Liver (tissue), 9 donors: Measurements from ENCODE around the gene ULK3. TPM values are rescaled to one million over a fixed set of nuclear protein-coding genes. Genes with fewer than 3 reads are reported as not detected.

Experiments used
- DNase-seq: peaks from one replicate; pipeline ENCODE4 v3.0.0-alpha.2; 2017; ENCODE audit warnings: low spot score
- H3K27ac ChIP-seq, 2 donors: one replicate each; pipeline ENCODE4 v1.7.0; 2013; ENCODE audit warnings: inconsistent platforms in 2 of 2, low read length in 2 of 2, control low read depth in 1 of 2, low read depth in 1 of 2, mild to moderate bottlenecking in 1 of 2
- H3K27me3 ChIP-seq, 4 donors: one replicate each; pipeline versions ENCODE4 v1.6.1 to v1.7.0; 2013; ENCODE audit warnings: low read length in 3 of 4, inconsistent platforms in 1 of 4, mild to moderate bottlenecking in 1 of 4, moderate library complexity in 1 of 4; ENCODE audit not compliant: control insufficient read depth in 4 of 4, insufficient read depth in 4 of 4
- H3K36me3 ChIP-seq, 4 donors: one replicate each; pipeline versions ENCODE4 v1.6.1 to v1.7.0; 2013; ENCODE audit warnings: low read length in 3 of 4, mild to moderate bottlenecking in 3 of 4, low read depth in 1 of 4, moderate library complexity in 1 of 4; ENCODE audit not compliant: control insufficient read depth in 4 of 4, insufficient read depth in 3 of 4
- H3K4me1 ChIP-seq, 4 donors: one replicate each; pipeline versions ENCODE4 v1.6.1 to v1.7.0; 2013; ENCODE audit warnings: low read length in 3 of 4, mild to moderate bottlenecking in 3 of 4, moderate library complexity in 1 of 4; ENCODE audit not compliant: control insufficient read depth in 4 of 4, insufficient read depth in 4 of 4
- H3K4me3 ChIP-seq, 3 donors: one replicate each; pipeline versions ENCODE4 v1.6.1 to v1.7.0; 2013; ENCODE audit warnings: low read length in 3 of 3, control low read depth in 1 of 3, low read depth in 1 of 3, mild to moderate bottlenecking in 1 of 3
- H3K9ac ChIP-seq, 2 donors: one replicate each; pipeline ENCODE4 v1.7.0; 2013; ENCODE audit warnings: low read length in 2 of 2, mild to moderate bottlenecking in 2 of 2, moderate library complexity in 2 of 2, control low read depth in 1 of 2, low read depth in 1 of 2
- H3K9me3 ChIP-seq, 4 donors: one replicate each; pipeline versions ENCODE4 v1.6.1 to v1.7.0; 2013; ENCODE audit warnings: low read length in 3 of 4; ENCODE audit not compliant: control insufficient read depth in 4 of 4
- CTCF ChIP-seq: fragments of 150-350 bp; IDR thresholded peaks from 2 replicates; pipeline ENCODE4 v1.5.1; 2017; ENCODE audit warnings: improper control_type of control experiment, low read depth, low read length; ENCODE audit not compliant: missing input control
- EGR1 ChIP-seq, 2 donors: IDR thresholded peaks; 2 replicates each; pipeline ENCODE4 v1.6.1; 2016 to 2018; ENCODE audit warnings: antibody characterized with exemption in 2 of 2, low read depth in 2 of 2
- FOXA1 ChIP-seq: IDR thresholded peaks from 2 replicates; pipeline ENCODE4 v1.6.1; 2016; ENCODE audit warnings: antibody characterized with exemption
- FOXA2 ChIP-seq: IDR thresholded peaks from 2 replicates; pipeline ENCODE4 v1.6.1; 2016; ENCODE audit warnings: antibody characterized with exemption
- GABPA ChIP-seq, 2 donors: IDR thresholded peaks in 1 of 2; conservative IDR thresholded peaks in 1 of 2; 2 replicates each; pipeline ENCODE4 v1.6.1; 2016; ENCODE audit warnings: antibody characterized with exemption in 2 of 2, mild to moderate bottlenecking in 1 of 2, moderate library complexity in 1 of 2
- HNF4A ChIP-seq, 2 donors: conservative IDR thresholded peaks; 2 replicates each; pipeline ENCODE4 v1.6.1; 2016; ENCODE audit warnings: antibody characterized with exemption in 2 of 2, mild to moderate bottlenecking in 2 of 2
- HNF4G ChIP-seq: IDR thresholded peaks from 2 replicates; pipeline ENCODE4 v1.6.1; 2016; ENCODE audit warnings: antibody characterized with exemption
- JUND ChIP-seq, 2 donors: IDR thresholded peaks; 2 replicates each; pipeline ENCODE4 v1.6.1; 2016; ENCODE audit warnings: antibody characterized with exemption in 2 of 2
- NR2F2 ChIP-seq: IDR thresholded peaks from 2 replicates; pipeline ENCODE4 v1.6.1; 2016; ENCODE audit warnings: antibody characterized with exemption
- RAD21 ChIP-seq, 2 donors: IDR thresholded peaks; 2 replicates each; pipeline ENCODE4 v1.6.1; 2016; ENCODE audit warnings: antibody characterized with exemption in 2 of 2, mild to moderate bottlenecking in 2 of 2
- RXRA ChIP-seq, 2 donors: IDR thresholded peaks; 2 replicates each; pipeline ENCODE4 v1.6.1; 2017 to 2018; ENCODE audit warnings: antibody characterized with exemption in 2 of 2, mild to moderate bottlenecking in 1 of 2
- SP1 ChIP-seq: IDR thresholded peaks from 2 replicates; pipeline ENCODE4 v1.6.1; 2018; ENCODE audit warnings: antibody characterized with exemption, mild to moderate bottlenecking
- TAF1 ChIP-seq: conservative IDR thresholded peaks from 2 replicates; pipeline ENCODE4 v1.6.1; 2016; ENCODE audit warnings: antibody characterized with exemption, mild to moderate bottlenecking
- YY1 ChIP-seq: IDR thresholded peaks from 2 replicates; pipeline ENCODE4 v1.6.1; 2016; ENCODE audit warnings: antibody characterized with exemption, mild to moderate bottlenecking
- ZBTB33 ChIP-seq: IDR thresholded peaks from 2 replicates; pipeline ENCODE4 v1.6.1; 2016; ENCODE audit warnings: antibody characterized with exemption
- WGBS: extraction: QIAGEN DNeasy Blood & Tissue Kit; methylation state at CpG from one replicate; pipeline ENCODE4 v1.1.7; 2013; 5-methylcytosine and 5-hydroxymethylcytosine counted together
- polyA plus RNA-seq, 2 donors: library from polyadenylated mRNA; stranded (reverse) in 1 of 2; unstranded in 1 of 2; fragments of 200-250 nt in 1 of 2; fragments of >200 nt in 1 of 2; fragmentation: Nextera tagmentation in 1 of 2; extraction: Ambion mirVana in 1 of 2; gene quantifications; one replicate each; pipeline versions ENCODE4 v1.2.1 to v1.2.3, GENCODE V29; 2013 to 2015
- total RNA-seq, 2 donors: library from RNA; depleted of rRNA; stranded (reverse); fragments of >200 nt; gene quantifications; one replicate each; pipeline ENCODE4 v1.2.3, GENCODE V29; 2014
- TF ChIP-seq, protein P1 (sequence below): IDR thresholded peaks from 2 replicates; pipeline ENCODE4 v1.6.1; 2016; ENCODE audit warnings: antibody characterized with exemption, mild to moderate bottlenecking
- donor health status: healthy.
- donor health status: healthy.
- donor health status: healthy.
- donor health status: healthy.
- donor health status: healthy.

The ULK3 gene
- total and polyA plus RNA-seq, 4 donors: 13.1 to 35.5 (median 21.4) TPM

DNA sequence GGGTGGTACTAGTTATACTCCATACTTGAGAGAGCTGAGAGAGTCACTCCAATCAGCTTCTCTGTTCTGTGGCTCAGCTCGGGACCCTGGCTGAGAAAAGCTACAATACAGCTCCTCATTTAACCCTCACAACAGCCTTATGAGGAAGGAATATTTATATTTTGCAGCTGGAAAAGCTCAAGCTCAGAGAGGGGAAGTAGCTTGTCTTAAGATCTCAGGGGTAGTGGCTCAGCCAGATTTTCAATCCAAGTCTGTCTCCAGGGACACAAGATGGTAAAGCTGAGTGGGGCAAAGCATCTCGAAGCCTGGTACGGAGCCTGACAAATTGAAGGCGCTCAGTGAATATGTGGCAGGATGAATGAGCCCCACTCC is 15.4 kb upstream of the ULK3 start:
- Histone ChIP-seq H3K27ac (no peak overlapping the region), H3K4me3 (no peak overlapping the region), H3K9me3 (no peaks in the 10 kb centered on the region), H3K27me3 (no peaks in the 10 kb centered on the region), H3K4me1 (peaks cover 0 to 5% (median 0%) of the 10 kb centered on the region in 4 donors), H3K36me3 (peaks cover 0 to 12% (median 2%) of the 10 kb centered on the region in 4 donors), H3K9ac (no peak overlapping the region)
- TF ChIP-seq JUND (IDR thresholded peaks at IDR 0.05): no peak
- TF ChIP-seq RXRA (IDR thresholded peaks at IDR 0.05): no peak
- no peak for TF ChIP-seq FOXA1
- no peak for TF ChIP-seq FOXA2
- TF ChIP-seq CTCF: no peak
- no peak for TF ChIP-seq ZBTB33
- no peak for TF ChIP-seq HNF4G
- no peak for TF ChIP-seq RAD21 (IDR thresholded peaks at IDR 0.05)
- TF ChIP-seq GABPA (IDR thresholded peaks at IDR 0.05 in 1 of 2, conservative IDR thresholded peaks at IDR 0.05 in 1 of 2): no peak
- no peak for TF ChIP-seq YY1
- no peak for TF ChIP-seq SP1
- TF ChIP-seq, protein P1, sequence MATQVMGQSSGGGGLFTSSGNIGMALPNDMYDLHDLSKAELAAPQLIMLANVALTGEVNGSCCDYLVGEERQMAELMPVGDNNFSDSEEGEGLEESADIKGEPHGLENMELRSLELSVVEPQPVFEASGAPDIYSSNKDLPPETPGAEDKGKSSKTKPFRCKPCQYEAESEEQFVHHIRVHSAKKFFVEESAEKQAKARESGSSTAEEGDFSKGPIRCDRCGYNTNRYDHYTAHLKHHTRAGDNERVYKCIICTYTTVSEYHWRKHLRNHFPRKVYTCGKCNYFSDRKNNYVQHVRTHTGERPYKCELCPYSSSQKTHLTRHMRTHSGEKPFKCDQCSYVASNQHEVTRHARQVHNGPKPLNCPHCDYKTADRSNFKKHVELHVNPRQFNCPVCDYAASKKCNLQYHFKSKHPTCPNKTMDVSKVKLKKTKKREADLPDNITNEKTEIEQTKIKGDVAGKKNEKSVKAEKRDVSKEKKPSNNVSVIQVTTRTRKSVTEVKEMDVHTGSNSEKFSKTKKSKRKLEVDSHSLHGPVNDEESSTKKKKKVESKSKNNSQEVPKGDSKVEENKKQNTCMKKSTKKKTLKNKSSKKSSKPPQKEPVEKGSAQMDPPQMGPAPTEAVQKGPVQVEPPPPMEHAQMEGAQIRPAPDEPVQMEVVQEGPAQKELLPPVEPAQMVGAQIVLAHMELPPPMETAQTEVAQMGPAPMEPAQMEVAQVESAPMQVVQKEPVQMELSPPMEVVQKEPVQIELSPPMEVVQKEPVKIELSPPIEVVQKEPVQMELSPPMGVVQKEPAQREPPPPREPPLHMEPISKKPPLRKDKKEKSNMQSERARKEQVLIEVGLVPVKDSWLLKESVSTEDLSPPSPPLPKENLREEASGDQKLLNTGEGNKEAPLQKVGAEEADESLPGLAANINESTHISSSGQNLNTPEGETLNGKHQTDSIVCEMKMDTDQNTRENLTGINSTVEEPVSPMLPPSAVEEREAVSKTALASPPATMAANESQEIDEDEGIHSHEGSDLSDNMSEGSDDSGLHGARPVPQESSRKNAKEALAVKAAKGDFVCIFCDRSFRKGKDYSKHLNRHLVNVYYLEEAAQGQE: no peak
- DNase-seq: no peak
- WGBS: 91% methylated on average over 4 of the region's 4 CpGs

- Histone ChIP-seq H3K27me3 (no peaks in the 10 kb centered on the region), H3K9me3 (no peaks in the 10 kb centered on the region), H3K4me1 (peaks cover 0 to 5% (median 0%) of the 10 kb centered on the region in 4 donors), H3K27ac (no peak overlapping the region), H3K36me3 (peaks cover 0 to 17% (median 4%) of the 10 kb centered on the region in 4 donors), H3K9ac (no peak overlapping the region), H3K4me3 (no peak overlapping the region)
- WGBS: 77% methylated on average over 9 of the region's 9 CpGs
- DNase-seq: no peak
- TF ChIP-seq HNF4A (conservative IDR thresholded peaks at IDR 0.05) (no peak), CTCF (no peak), NR2F2 (no peak), YY1 (no peak), RAD21 (IDR thresholded peaks at IDR 0.05) (no peak), TAF1 (no peak), RXRA (IDR thresholded peaks at IDR 0.05) (no peak), FOXA1 (no peak), EGR1 (IDR thresholded peaks at IDR 0.05; ENCODE audit: low read depth in 2 of 2) (no peak), JUND (IDR thresholded peaks at IDR 0.05) (no peak), SP1 (no peak), FOXA2 (no peak)
- TF ChIP-seq, protein P1: no peak
Measured at GRCh38 chr15:74857671-74858368, 14.9 kb upstream of the ULK3 start.
